D721Med (cell line): ENCODE results near the gene KLHL17.
A peak's percentile ranks its signal among the peaks of the same experiment; 100 is the strongest.

Source experiments
- DNase-seq: peaks from one replicate; pipeline ENCODE4 v3.0.0; 2011; ENCODE audit warnings: low spot score; ENCODE audit not compliant: insufficient read length
- FAIRE-seq: peaks from 2 replicates; lab custom pipeline; 2011; peaks lifted over from hg19 to GRCh38; lab: Jason Lieb, UNC
- TF ChIP-seq, protein P1 (sequence below): IDR thresholded peaks from 2 replicates; pipeline ENCODE4 v1.5.1; 2012; ENCODE audit warnings: mild to moderate bottlenecking, control low read depth; ENCODE audit not compliant: insufficient read depth; ENCODE audit errors: missing control alignments

KLHL17 gene

GRCh38 chr1:929712-930632, 30.4 kb upstream of the KLHL17 start:
- TF ChIP-seq, protein P1, sequence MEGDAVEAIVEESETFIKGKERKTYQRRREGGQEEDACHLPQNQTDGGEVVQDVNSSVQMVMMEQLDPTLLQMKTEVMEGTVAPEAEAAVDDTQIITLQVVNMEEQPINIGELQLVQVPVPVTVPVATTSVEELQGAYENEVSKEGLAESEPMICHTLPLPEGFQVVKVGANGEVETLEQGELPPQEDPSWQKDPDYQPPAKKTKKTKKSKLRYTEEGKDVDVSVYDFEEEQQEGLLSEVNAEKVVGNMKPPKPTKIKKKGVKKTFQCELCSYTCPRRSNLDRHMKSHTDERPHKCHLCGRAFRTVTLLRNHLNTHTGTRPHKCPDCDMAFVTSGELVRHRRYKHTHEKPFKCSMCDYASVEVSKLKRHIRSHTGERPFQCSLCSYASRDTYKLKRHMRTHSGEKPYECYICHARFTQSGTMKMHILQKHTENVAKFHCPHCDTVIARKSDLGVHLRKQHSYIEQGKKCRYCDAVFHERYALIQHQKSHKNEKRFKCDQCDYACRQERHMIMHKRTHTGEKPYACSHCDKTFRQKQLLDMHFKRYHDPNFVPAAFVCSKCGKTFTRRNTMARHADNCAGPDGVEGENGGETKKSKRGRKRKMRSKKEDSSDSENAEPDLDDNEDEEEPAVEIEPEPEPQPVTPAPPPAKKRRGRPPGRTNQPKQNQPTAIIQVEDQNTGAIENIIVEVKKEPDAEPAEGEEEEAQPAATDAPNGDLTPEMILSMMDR, result no peak
- FAIRE-seq, result no peak
- DNase-seq, result no peak

GRCh38 chr1:930633-931138, 29.7 kb upstream of the KLHL17 start:
- DNase-seq (no peak), FAIRE-seq (no peak)
- TF ChIP-seq, protein P1, result no peak

DNA sequence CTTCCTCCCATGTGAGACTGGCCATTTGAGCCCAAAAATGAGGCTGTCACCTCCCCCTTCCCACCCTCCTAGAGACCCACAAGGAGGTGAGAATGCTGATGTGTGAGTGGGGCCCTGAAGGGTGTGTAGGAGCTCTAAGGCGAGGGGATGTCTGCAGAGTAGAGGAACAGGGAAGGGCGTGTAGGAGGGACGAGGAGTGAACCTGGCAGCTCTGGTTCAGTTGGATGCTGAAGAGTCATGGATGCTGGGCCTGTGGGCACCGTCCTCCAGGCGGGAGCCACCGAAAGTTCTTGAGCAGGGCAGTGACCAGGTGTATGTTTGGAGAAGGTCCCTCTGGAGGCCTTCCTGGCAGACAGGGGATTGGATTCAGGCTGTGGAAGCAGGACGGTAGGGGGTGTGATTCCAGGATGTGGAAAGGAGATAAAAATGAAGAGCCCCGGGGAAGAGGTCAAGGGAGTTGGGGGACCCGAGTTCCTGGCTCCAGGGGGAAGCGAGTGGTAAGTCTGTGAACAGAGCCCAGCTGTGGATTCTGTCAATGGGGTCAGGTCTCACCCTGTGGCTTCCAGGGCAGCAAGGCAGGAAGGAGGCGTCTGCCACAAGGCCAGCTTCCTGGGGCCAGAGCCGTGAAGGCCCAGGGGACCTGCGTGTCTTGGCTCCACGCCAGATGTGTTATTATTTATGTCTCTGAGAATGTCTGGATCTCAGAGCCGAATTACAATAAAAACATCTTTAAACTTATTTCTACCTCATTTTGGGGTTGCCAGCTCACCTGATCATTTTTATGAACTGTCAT, 28.8 kb upstream of the KLHL17 start:
- TF ChIP-seq, protein P1, result peak; percentile 17
- FAIRE-seq (no peak), DNase-seq (no peak)

- TF ChIP-seq, protein P1, result no peak
- no peak for DNase-seq
- no peak for FAIRE-seq
Measured at GRCh38 chr1:932173-932510, 28.2 kb upstream of the KLHL17 start.

DNA sequence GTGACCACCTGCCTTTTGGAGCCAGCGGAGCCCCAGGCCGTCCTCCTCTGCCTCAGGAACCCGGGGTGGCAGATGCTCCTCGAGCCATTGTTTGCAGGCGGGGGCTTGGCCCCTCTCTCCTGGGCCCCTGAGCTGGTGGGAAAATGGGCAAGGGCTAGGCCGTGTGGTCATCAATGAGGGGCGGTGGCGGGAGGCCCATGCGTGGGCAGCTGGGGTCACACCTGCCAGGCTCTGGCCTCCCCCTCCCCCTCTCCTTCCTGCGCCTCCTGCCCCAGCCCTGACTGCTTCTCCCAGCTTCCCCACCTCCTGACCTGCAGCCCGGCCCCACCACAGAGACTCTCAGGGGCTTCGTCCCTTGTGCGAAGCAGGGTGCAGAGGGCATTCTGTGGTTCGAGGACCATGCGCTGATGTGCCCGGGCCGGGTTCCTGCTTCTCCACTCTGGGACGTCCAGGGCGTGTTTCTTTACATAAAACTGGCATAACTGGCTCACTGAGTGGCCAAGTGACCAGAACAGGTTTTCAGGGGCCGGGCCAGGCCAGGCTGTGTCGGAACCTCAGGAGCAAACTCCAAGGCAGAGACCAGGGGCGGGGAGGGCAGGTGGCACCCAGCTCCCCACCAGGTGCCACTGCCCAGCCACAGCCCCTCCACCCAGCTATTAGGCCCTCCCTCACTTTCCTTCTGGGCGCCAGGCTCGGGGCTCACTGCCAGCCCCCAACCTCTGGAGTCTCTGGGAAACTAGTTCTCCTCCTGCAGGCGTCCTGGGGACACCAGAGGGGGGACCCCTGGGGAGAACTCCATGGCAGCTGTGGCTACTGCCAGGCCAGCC, 27.4 kb upstream of the KLHL17 start:
- TF ChIP-seq, protein P1, result no peak
- no peak for DNase-seq
- FAIRE-seq, result no peak

- TF ChIP-seq, protein P1, result no peak
- FAIRE-seq, result no peak
- peak; percentile 71 for DNase-seq
Measured at GRCh38 chr1:933603-933940, 26.8 kb upstream of the KLHL17 start.
